Measurements from ENCODE around the gene KCNE4. TPM values are rescaled to one million over a fixed set of nuclear protein-coding genes. Genes with fewer than 3 reads are reported as not detected.

The KCNE4 gene
- total RNA-seq, 1 donor from 2014 or later, result 7.3 TPM

GRCh38 chr2:223040527-223040926 lies 11.5 kb upstream of the KCNE4 start:
- H3K36me3 ChIP-seq (ENCODE audit: control insufficient read depth in 3 of 3, insufficient read depth in 3 of 3, low read length in 3 of 3), result no peaks in the 10 kb centered on the region
- H3K27ac ChIP-seq (ENCODE audit: low read depth, low read length), result no peak overlapping the region
- H3K27me3 ChIP-seq (ENCODE audit: control insufficient read depth in 3 of 3, insufficient read depth in 3 of 3, low read length in 3 of 3), result no peaks in the 10 kb centered on the region
- H3K9me3 ChIP-seq (ENCODE audit: control insufficient read depth in 3 of 3, low read length in 3 of 3), result no peaks in the 10 kb centered on the region
- no peaks in the 10 kb centered on the region for H3K4me1 ChIP-seq (ENCODE audit: control insufficient read depth in 3 of 3, insufficient read depth in 3 of 3, low read length in 3 of 3)
- no peak overlapping the region for H3K9ac ChIP-seq (ENCODE audit: low read depth in 1 of 3, low read length in 3 of 3)
- no peak overlapping the region for H3K4me3 ChIP-seq (ENCODE audit: low read length in 3 of 3)

- Histone ChIP-seq H3K27ac (ENCODE audit: low read depth, low read length) (no peak overlapping the region), H3K4me1 (ENCODE audit: control insufficient read depth in 3 of 3, insufficient read depth in 3 of 3, low read length in 3 of 3) (no peaks in the 10 kb centered on the region), H3K9ac (ENCODE audit: low read depth in 1 of 3, low read length in 3 of 3) (no peak overlapping the region), H3K9me3 (ENCODE audit: control insufficient read depth in 3 of 3, low read length in 3 of 3) (no peaks in the 10 kb centered on the region), H3K36me3 (ENCODE audit: control insufficient read depth in 3 of 3, insufficient read depth in 3 of 3, low read length in 3 of 3) (no peaks in the 10 kb centered on the region), H3K4me3 (ENCODE audit: low read length in 3 of 3) (no peak overlapping the region), H3K27me3 (ENCODE audit: control insufficient read depth in 3 of 3, insufficient read depth in 3 of 3, low read length in 3 of 3) (no peaks in the 10 kb centered on the region)
Measured at GRCh38 chr2:223041527-223042109, 10.4 kb upstream of the KCNE4 start.

- no peaks in the 10 kb centered on the region for H3K9me3 ChIP-seq (ENCODE audit: control insufficient read depth in 3 of 3, low read length in 3 of 3)
- H3K9ac ChIP-seq (ENCODE audit: low read depth in 1 of 3, low read length in 3 of 3), result no peak overlapping the region
- no peaks in the 10 kb centered on the region for H3K27me3 ChIP-seq (ENCODE audit: control insufficient read depth in 3 of 3, insufficient read depth in 3 of 3, low read length in 3 of 3)
- H3K4me3 ChIP-seq (ENCODE audit: low read length in 3 of 3), result no peak overlapping the region
- no peak overlapping the region for H3K27ac ChIP-seq (ENCODE audit: low read depth, low read length)
- H3K4me1 ChIP-seq (ENCODE audit: control insufficient read depth in 3 of 3, insufficient read depth in 3 of 3, low read length in 3 of 3), result peaks cover 0 to 1% (median 0%) of the 10 kb centered on the region in 3 donors
- no peaks in the 10 kb centered on the region for H3K36me3 ChIP-seq (ENCODE audit: control insufficient read depth in 3 of 3, insufficient read depth in 3 of 3, low read length in 3 of 3)
Measured at GRCh38 chr2:223042284-223042683, 9.7 kb upstream of the KCNE4 start.

GRCh38 chr2:223042704-223043118 lies 9.3 kb upstream of the KCNE4 start:
- Histone ChIP-seq H3K4me1 (ENCODE audit: control insufficient read depth in 3 of 3, insufficient read depth in 3 of 3, low read length in 3 of 3) (peaks cover 0 to 3% (median 0%) of the 10 kb centered on the region in 3 donors), H3K9me3 (ENCODE audit: control insufficient read depth in 3 of 3, low read length in 3 of 3) (no peaks in the 10 kb centered on the region), H3K4me3 (ENCODE audit: low read length in 3 of 3) (no peak overlapping the region), H3K27ac (ENCODE audit: low read depth, low read length) (no peak overlapping the region), H3K9ac (ENCODE audit: low read depth in 1 of 3, low read length in 3 of 3) (no peak overlapping the region), H3K36me3 (ENCODE audit: control insufficient read depth in 3 of 3, insufficient read depth in 3 of 3, low read length in 3 of 3) (no peaks in the 10 kb centered on the region), H3K27me3 (ENCODE audit: control insufficient read depth in 3 of 3, insufficient read depth in 3 of 3, low read length in 3 of 3) (no peaks in the 10 kb centered on the region)

DNA sequence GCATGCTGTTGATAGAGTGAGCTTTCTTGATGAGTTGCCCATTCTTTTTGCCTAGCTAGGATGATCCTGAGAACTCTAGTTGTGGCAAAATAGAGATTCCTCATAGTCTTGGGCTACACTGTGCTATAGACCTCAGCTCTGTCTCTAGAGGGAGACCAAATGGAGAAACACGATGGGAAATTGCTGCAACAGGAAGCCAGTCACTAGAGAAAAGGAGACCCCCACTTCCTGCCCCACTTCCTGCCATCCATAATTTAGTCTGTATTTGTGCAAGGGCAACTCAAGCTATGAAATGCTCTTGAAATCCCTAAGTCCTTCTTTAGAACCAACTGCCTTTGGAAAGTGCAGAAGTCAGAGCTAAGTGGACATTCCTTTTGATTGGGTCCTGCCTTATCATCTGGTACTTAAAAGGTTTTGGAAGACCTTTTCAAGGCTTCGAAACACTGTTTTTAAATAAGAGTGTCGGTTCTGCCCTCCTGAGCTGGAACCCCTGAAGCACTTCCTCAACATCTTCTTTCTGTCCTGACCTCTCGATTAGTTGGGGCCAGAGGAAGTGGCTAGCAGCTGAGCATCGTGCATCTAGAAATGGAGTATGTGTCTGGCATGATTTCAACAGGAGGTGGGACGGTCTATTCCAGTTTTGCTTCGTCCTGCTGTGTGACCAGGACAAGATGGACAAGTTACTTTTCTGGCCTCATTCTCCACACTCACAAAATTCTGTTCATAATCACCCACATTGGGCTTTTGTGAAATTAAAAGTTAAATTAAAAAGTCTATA lies 8.6 kb upstream of the KCNE4 start:
- no peaks in the 10 kb centered on the region for H3K27me3 ChIP-seq (ENCODE audit: control insufficient read depth in 3 of 3, insufficient read depth in 3 of 3, low read length in 3 of 3)
- no peak overlapping the region for H3K27ac ChIP-seq (ENCODE audit: low read depth, low read length)
- H3K36me3 ChIP-seq (ENCODE audit: control insufficient read depth in 3 of 3, insufficient read depth in 3 of 3, low read length in 3 of 3), result no peaks in the 10 kb centered on the region
- no peak overlapping the region for H3K9ac ChIP-seq (ENCODE audit: low read depth in 1 of 3, low read length in 3 of 3)
- H3K4me3 ChIP-seq (ENCODE audit: low read length in 3 of 3), result no peak overlapping the region
- H3K9me3 ChIP-seq (ENCODE audit: control insufficient read depth in 3 of 3, low read length in 3 of 3), result no peaks in the 10 kb centered on the region
- H3K4me1 ChIP-seq (ENCODE audit: control insufficient read depth in 3 of 3, insufficient read depth in 3 of 3, low read length in 3 of 3), result peaks cover 0 to 3% (median 0%) of the 10 kb centered on the region in 3 donors

DNA sequence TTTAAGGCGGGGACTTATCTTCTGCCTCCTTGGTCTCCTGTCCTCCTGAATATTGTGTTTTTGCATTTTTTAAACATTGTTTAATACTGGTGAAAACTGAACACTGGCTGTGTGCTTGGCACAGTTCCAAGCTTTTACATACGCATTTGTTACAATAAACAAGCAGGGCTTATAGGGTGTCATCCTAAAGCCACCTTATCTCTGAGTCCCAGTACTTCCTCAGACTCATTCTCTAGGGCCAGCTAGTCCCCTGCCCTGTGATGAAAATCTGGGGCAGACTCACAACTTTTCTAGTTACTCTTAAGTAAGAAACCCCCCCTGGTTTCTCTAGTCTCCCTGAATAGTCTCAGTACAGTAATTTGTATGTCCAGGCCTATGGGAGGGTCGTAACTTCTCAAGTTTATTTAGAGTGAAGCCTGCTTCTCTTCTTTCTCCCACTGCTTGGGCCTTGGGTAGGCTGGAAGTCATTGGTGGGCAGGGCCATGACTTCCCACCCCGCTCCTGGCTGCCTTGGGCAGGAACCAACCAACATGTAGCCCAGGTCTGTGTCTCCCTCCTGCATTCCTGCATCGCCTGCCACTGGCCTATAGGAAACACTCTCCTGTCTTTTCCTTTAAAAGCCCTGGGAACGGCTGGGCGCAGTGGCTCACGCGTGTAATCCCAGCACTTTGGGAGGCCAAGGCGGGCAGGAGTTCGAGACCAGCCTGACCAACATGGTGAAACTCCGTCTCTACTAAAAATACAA lies 7.7 kb upstream of the KCNE4 start:
- no peaks in the 10 kb centered on the region for H3K36me3 ChIP-seq (ENCODE audit: control insufficient read depth in 3 of 3, insufficient read depth in 3 of 3, low read length in 3 of 3)
- H3K27ac ChIP-seq (ENCODE audit: low read depth, low read length), result no peak overlapping the region
- H3K9me3 ChIP-seq (ENCODE audit: control insufficient read depth in 3 of 3, low read length in 3 of 3), result no peaks in the 10 kb centered on the region
- H3K9ac ChIP-seq (ENCODE audit: low read depth in 1 of 3, low read length in 3 of 3), result no peak overlapping the region
- peaks cover 0 to 3% (median 0%) of the 10 kb centered on the region in 3 donors for H3K4me1 ChIP-seq (ENCODE audit: control insufficient read depth in 3 of 3, insufficient read depth in 3 of 3, low read length in 3 of 3)
- H3K27me3 ChIP-seq (ENCODE audit: control insufficient read depth in 3 of 3, insufficient read depth in 3 of 3, low read length in 3 of 3), result no peaks in the 10 kb centered on the region
- no peak overlapping the region for H3K4me3 ChIP-seq (ENCODE audit: low read length in 3 of 3)

GRCh38 chr2:223044916-223045700 lies 6.9 kb upstream of the KCNE4 start:
- Histone ChIP-seq H3K27me3 (ENCODE audit: control insufficient read depth in 3 of 3, insufficient read depth in 3 of 3, low read length in 3 of 3) (no peaks in the 10 kb centered on the region), H3K9ac (ENCODE audit: low read depth in 1 of 3, low read length in 3 of 3) (no peak overlapping the region), H3K27ac (ENCODE audit: low read depth, low read length) (no peak overlapping the region), H3K4me3 (ENCODE audit: low read length in 3 of 3) (no peak overlapping the region), H3K9me3 (ENCODE audit: control insufficient read depth in 3 of 3, low read length in 3 of 3) (no peaks in the 10 kb centered on the region), H3K4me1 (ENCODE audit: control insufficient read depth in 3 of 3, insufficient read depth in 3 of 3, low read length in 3 of 3) (peaks cover 0 to 3% (median 0%) of the 10 kb centered on the region in 3 donors), H3K36me3 (ENCODE audit: control insufficient read depth in 3 of 3, insufficient read depth in 3 of 3, low read length in 3 of 3) (no peaks in the 10 kb centered on the region)

DNA sequence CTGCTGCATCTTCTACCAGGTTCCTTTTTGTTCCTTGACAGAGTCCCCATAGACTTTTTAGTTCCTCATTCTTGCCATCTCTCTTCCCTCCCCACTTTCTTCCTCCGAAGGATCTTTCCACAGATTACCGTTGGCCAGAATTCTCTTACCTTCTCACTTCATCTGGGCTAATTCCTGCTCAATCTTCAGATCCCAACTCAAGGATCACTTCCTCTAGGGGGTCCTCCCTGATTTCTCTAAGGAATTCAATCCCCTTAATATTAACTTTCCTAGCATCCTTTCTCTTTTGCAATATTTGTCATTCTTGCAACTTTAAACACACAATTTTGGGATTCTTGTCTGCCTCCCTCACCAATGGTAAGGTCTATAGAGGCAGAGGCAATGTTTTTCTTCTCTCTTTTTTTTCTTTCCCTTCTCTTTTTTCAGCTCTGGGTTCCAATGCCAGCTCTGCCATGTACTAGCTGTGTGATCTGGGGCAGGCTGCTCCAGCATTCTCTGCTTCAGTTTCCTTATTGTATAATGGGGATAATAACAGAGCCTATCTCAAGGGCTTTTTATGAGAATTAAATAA lies 5.4 kb upstream of the KCNE4 start:
- Histone ChIP-seq H3K27ac (ENCODE audit: low read depth, low read length) (peak overlapping the region; percentile 79), H3K9me3 (ENCODE audit: control insufficient read depth in 3 of 3, low read length in 3 of 3) (no peaks in the 10 kb centered on the region), H3K9ac (ENCODE audit: low read depth in 1 of 3, low read length in 3 of 3) (no peak overlapping the region)

GRCh38 chr2:223047260-223047761 lies 4.7 kb upstream of the KCNE4 start:
- Histone ChIP-seq H3K9me3 (ENCODE audit: control insufficient read depth in 3 of 3, low read length in 3 of 3) (no peaks in the 10 kb centered on the region), H3K36me3 (ENCODE audit: control insufficient read depth in 3 of 3, insufficient read depth in 3 of 3, low read length in 3 of 3) (no peaks in the 10 kb centered on the region), H3K27ac (ENCODE audit: low read depth, low read length) (peak overlapping the region; percentile 79), H3K27me3 (ENCODE audit: control insufficient read depth in 3 of 3, insufficient read depth in 3 of 3, low read length in 3 of 3) (no peaks in the 10 kb centered on the region), H3K4me1 (ENCODE audit: control insufficient read depth in 3 of 3, insufficient read depth in 3 of 3, low read length in 3 of 3) (peaks cover 10 to 13% (median 11%) of the 10 kb centered on the region in 3 donors), H3K9ac (ENCODE audit: low read depth in 1 of 3, low read length in 3 of 3) (no peak overlapping the region), H3K4me3 (ENCODE audit: low read length in 3 of 3) (no peak overlapping the region)

More for the DNA sequence above, 5.4 kb upstream of the KCNE4 start:
- Histone ChIP-seq H3K4me3 (ENCODE audit: low read length in 3 of 3) (no peak overlapping the region), H3K4me1 (ENCODE audit: control insufficient read depth in 3 of 3, insufficient read depth in 3 of 3, low read length in 3 of 3) (peaks cover 6 to 10% (median 8%) of the 10 kb centered on the region in 3 donors), H3K27me3 (ENCODE audit: control insufficient read depth in 3 of 3, insufficient read depth in 3 of 3, low read length in 3 of 3) (no peaks in the 10 kb centered on the region), H3K36me3 (ENCODE audit: control insufficient read depth in 3 of 3, insufficient read depth in 3 of 3, low read length in 3 of 3) (no peaks in the 10 kb centered on the region)
